H9 (cell line): Measurements from ENCODE around the gene XPR1. TPM values are rescaled to one million over a fixed set of nuclear protein-coding genes. Genes with fewer than 3 reads are reported as not detected.

Experiments used
- DNase-seq: peaks from one replicate; pipeline ENCODE4 v3.0.0-alpha.2; 2017
- H2AFZ ChIP-seq: one replicate; pipeline ENCODE4 v1.6.1; 2013; ENCODE audit warnings: mild to moderate bottlenecking, low read length, control low read depth, moderate library complexity
- H2AK5ac ChIP-seq: 2 replicates; pipeline ENCODE4 v1.6.1; 2013; ENCODE audit warnings: low read length, control low read depth, mixed read lengths; ENCODE audit not compliant: insufficient read length
- H2BK120ac ChIP-seq: one replicate; pipeline ENCODE4 v1.6.1; 2013; ENCODE audit warnings: low read depth, mild to moderate bottlenecking, low read length, control low read depth, inconsistent platforms; ENCODE audit not compliant: poor library complexity, severe bottlenecking
- H2BK12ac ChIP-seq: 2 replicates; pipeline ENCODE4 v1.6.1; 2013; ENCODE audit warnings: low read length, control low read depth, mixed read lengths, low read depth; ENCODE audit not compliant: insufficient read length
- H2BK15ac ChIP-seq: 2 replicates; pipeline ENCODE4 v1.6.1; 2013; ENCODE audit warnings: low read depth, low read length, control low read depth
- H2BK20ac ChIP-seq: one replicate; pipeline ENCODE4 v1.6.1; 2013; ENCODE audit warnings: low read depth, mild to moderate bottlenecking, low read length, control low read depth, inconsistent platforms; ENCODE audit not compliant: poor library complexity, severe bottlenecking
- H2BK5ac ChIP-seq: 2 replicates; pipeline ENCODE4 v1.6.1; 2013; ENCODE audit warnings: low read length, control low read depth, mixed read lengths; ENCODE audit not compliant: insufficient read length
- H3K14ac ChIP-seq: 2 replicates; pipeline ENCODE4 v1.6.1; 2013; ENCODE audit warnings: low read length, control low read depth; ENCODE audit not compliant: insufficient read depth
- H3K18ac ChIP-seq: 2 replicates; pipeline ENCODE4 v1.6.1; 2013; ENCODE audit warnings: low read depth, mild to moderate bottlenecking, mixed read lengths, low read length, control low read depth; ENCODE audit not compliant: insufficient read length
- H3K23ac ChIP-seq: 2 replicates; pipeline ENCODE4 v1.6.1; 2013; ENCODE audit warnings: low read length, control low read depth, mixed read lengths, low read depth; ENCODE audit not compliant: insufficient read length
- H3K23me2 ChIP-seq: 2 replicates; pipeline ENCODE4 v1.6.1; 2013; ENCODE audit warnings: low read depth, mild to moderate bottlenecking, mixed read lengths, low read length, control low read depth; ENCODE audit not compliant: insufficient read length, poor library complexity, severe bottlenecking
- H3K27ac ChIP-seq: 2 replicates; pipeline ENCODE4 v1.5.1; 2013; ENCODE audit warnings: low read length, control low read depth, mixed read lengths, low read depth; ENCODE audit not compliant: insufficient read length
- H3K27me3 ChIP-seq: 2 replicates; pipeline ENCODE4 v1.6.1; 2013; ENCODE audit warnings: low read length, control low read depth, inconsistent platforms; ENCODE audit not compliant: insufficient read depth
- H3K4ac ChIP-seq: 2 replicates; pipeline ENCODE4 v1.6.1; 2013; ENCODE audit warnings: low read depth, mild to moderate bottlenecking, control low read depth, inconsistent platforms, low read length, moderate library complexity
- H3K4me1 ChIP-seq: 2 replicates; pipeline ENCODE4 v1.6.1; 2013; ENCODE audit warnings: low read length, control low read depth, inconsistent platforms; ENCODE audit not compliant: insufficient read depth
- H3K4me2 ChIP-seq: 2 replicates; pipeline ENCODE4 v1.6.1; 2013; ENCODE audit warnings: low read length, control low read depth, mixed read lengths; ENCODE audit not compliant: insufficient read length, insufficient read depth
- H3K56ac ChIP-seq: 2 replicates; pipeline ENCODE4 v1.6.1; 2013; ENCODE audit warnings: low read depth, mild to moderate bottlenecking, mixed read lengths, low read length, control low read depth; ENCODE audit not compliant: insufficient read length
- H3K79me1 ChIP-seq: 2 replicates; pipeline ENCODE4 v1.6.1; 2013; ENCODE audit warnings: low read depth, mild to moderate bottlenecking, moderate library complexity, low read length, control low read depth, inconsistent platforms; ENCODE audit not compliant: insufficient read depth, poor library complexity, severe bottlenecking
- H3K79me2 ChIP-seq: 2 replicates; pipeline ENCODE4 v1.6.1; 2013; ENCODE audit warnings: low read length, control low read depth, inconsistent platforms; ENCODE audit not compliant: insufficient read depth
- H3K9ac ChIP-seq: 2 replicates; pipeline ENCODE4 v1.6.1; 2013; ENCODE audit warnings: low read length, control low read depth, mixed read lengths; ENCODE audit not compliant: insufficient read length; ENCODE audit errors: extremely low read depth
- H3K9me3 ChIP-seq: one replicate; pipeline ENCODE4 v1.6.1; 2013; ENCODE audit warnings: low read depth, low read length, inconsistent platforms; ENCODE audit not compliant: control insufficient read depth
- H3T11ph ChIP-seq: one replicate; pipeline ENCODE4 v1.6.1; 2013; ENCODE audit warnings: mild to moderate bottlenecking, low read length, control low read depth, inconsistent platforms
- H4K20me1 ChIP-seq: one replicate; pipeline ENCODE4 v1.6.1; 2013; ENCODE audit not compliant: control insufficient read depth, insufficient read length, insufficient read depth
- H4K5ac ChIP-seq: 2 replicates; pipeline ENCODE4 v1.6.1; 2013; ENCODE audit warnings: low read depth, mild to moderate bottlenecking, mixed read lengths, low read length, control low read depth; ENCODE audit not compliant: insufficient read length
- H4K8ac ChIP-seq: replicated peaks from 2 replicates; pipeline ENCODE4 v1.6.1; 2013; ENCODE audit warnings: low read length, control low read depth, mixed read lengths, low read depth; ENCODE audit not compliant: insufficient read length
- H4K91ac ChIP-seq: 2 replicates; pipeline ENCODE4 v1.6.1; 2013; ENCODE audit warnings: low read depth, mild to moderate bottlenecking, moderate library complexity, mixed read lengths, low read length, control low read depth; ENCODE audit not compliant: insufficient read length
- H3K27ac Mint-ChIP-seq, 3 experiments: 2 replicates in 2 of 3; 3 replicates in 1 of 3; pipeline ENCODE4 v1.8.0; 2020 to 2021; ENCODE audit warnings: mixed read lengths in 3 of 3, mild to moderate bottlenecking in 1 of 3, moderate library complexity in 1 of 3
- H3K27me3 Mint-ChIP-seq: 2 replicates; pipeline ENCODE4 v1.8.0; 2021; ENCODE audit warnings: low read depth, mild to moderate bottlenecking, moderate library complexity, mixed read lengths
- H3K36me3 Mint-ChIP-seq, 3 experiments: 2 replicates in 2 of 3; 3 replicates in 1 of 3; pipeline ENCODE4 v1.8.0; 2020 to 2021; ENCODE audit warnings: low read depth in 3 of 3, mixed read lengths in 3 of 3; ENCODE audit not compliant: insufficient read depth in 1 of 3
- H3K4me1 Mint-ChIP-seq, 2 experiments: 2 replicates each; pipeline ENCODE4 v1.8.0; 2020; ENCODE audit warnings: mixed read lengths in 2 of 2
- H3K4me3 Mint-ChIP-seq, 2 experiments: 2 replicates in 1 of 2; 3 replicates in 1 of 2; pipeline ENCODE4 v1.8.0; 2020 to 2021; ENCODE audit warnings: mild to moderate bottlenecking in 2 of 2, mixed read lengths in 2 of 2, moderate library complexity in 1 of 2
- H3K9me3 Mint-ChIP-seq, 2 experiments: 2 replicates in 1 of 2; 3 replicates in 1 of 2; pipeline ENCODE4 v1.8.0; 2020; ENCODE audit warnings: mild to moderate bottlenecking in 2 of 2, mixed read lengths in 2 of 2, moderate library complexity in 1 of 2
- WGBS: extraction: QIAGEN DNeasy Blood & Tissue Kit; methylation state at CpG from one replicate; pipeline ENCODE4 v1.1.7; 2013; ENCODE audit warnings: missing lambda C conversion rate, low lambda C conversion rate, mixed read lengths; ENCODE audit not compliant: insufficient read length; ENCODE audit errors: extremely low coverage; 5-methylcytosine and 5-hydroxymethylcytosine counted together
- total RNA-seq: library from RNA; stranded (reverse); gene quantifications from 2 replicates; pipeline ENCODE4 v1.2.1, GENCODE V29; 2021
- TF ChIP-seq, protein P1 (sequence below): fragments of 200-600 bp; sonication (generic); conservative IDR thresholded peaks from 3 replicates; pipeline ENCODE4 v1.8.0; 2021; ENCODE audit warnings: antibody characterized with exemption, mild to moderate bottlenecking

Gene XPR1
- total RNA-seq, 1 experiment from 2014 or later: 34.1 TPM

- Histone ChIP-seq H3K4me1 (no peaks in the 10 kb centered on the region; the same call in 1 of the 2 replicates), H2BK120ac (no peak overlapping the region), H3K79me2 (no peaks in the 10 kb centered on the region), H3K18ac (no peak overlapping the region), H4K8ac (no peak overlapping the region), H2AK5ac (no peak overlapping the region), H3K9ac (no peak overlapping the region), H3K56ac (no peak overlapping the region), H4K91ac (no peak overlapping the region), H3K23me2 (no peaks in the 10 kb centered on the region), H3K23ac (no peak overlapping the region), H3K4ac (no peak overlapping the region), H4K5ac (no peak overlapping the region), H3K9me3 (no peaks in the 10 kb centered on the region), H3K4me2 (no peak overlapping the region), H3K14ac (no peak overlapping the region), H2BK15ac (no peak overlapping the region), H2BK12ac (no peak overlapping the region), H4K20me1 (no peaks in the 10 kb centered on the region), H3K79me1 (no peaks in the 10 kb centered on the region), H3T11ph (no peak overlapping the region), H2AFZ (no peak overlapping the region), H3K27ac (no peak overlapping the region), H2BK5ac (no peak overlapping the region), H2BK20ac (no peak overlapping the region), H3K27me3 (no peaks in the 10 kb centered on the region)
- Mint-ChIP-seq H3K4me1 (peaks cover 22 to 36% of the 10 kb centered on the region in 2 experiments), H3K36me3 (peaks cover 0 to 6% (median 2%) of the 10 kb centered on the region in 3 experiments; a peak in 2 of 7 replicates), H3K4me3 (no peak overlapping the region), H3K27ac (no peak overlapping the region; a peak in 1 of 7 replicates), H3K27me3 (no peaks in the 10 kb centered on the region; the same call in 1 of the 2 replicates), H3K9me3 (no peaks in the 10 kb centered on the region)
- no CpG with 5 or more reads among the region's 4 CpGs for WGBS
- DNase-seq: no peak
- TF ChIP-seq, protein P1, sequence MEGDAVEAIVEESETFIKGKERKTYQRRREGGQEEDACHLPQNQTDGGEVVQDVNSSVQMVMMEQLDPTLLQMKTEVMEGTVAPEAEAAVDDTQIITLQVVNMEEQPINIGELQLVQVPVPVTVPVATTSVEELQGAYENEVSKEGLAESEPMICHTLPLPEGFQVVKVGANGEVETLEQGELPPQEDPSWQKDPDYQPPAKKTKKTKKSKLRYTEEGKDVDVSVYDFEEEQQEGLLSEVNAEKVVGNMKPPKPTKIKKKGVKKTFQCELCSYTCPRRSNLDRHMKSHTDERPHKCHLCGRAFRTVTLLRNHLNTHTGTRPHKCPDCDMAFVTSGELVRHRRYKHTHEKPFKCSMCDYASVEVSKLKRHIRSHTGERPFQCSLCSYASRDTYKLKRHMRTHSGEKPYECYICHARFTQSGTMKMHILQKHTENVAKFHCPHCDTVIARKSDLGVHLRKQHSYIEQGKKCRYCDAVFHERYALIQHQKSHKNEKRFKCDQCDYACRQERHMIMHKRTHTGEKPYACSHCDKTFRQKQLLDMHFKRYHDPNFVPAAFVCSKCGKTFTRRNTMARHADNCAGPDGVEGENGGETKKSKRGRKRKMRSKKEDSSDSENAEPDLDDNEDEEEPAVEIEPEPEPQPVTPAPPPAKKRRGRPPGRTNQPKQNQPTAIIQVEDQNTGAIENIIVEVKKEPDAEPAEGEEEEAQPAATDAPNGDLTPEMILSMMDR: no peak
These were observed 299.7 kb downstream of the XPR1 start for GRCh38 chr1:180931529-180931928.
